ENCODE results near the gene ADGRA3.

Gene ADGRA3

DNA sequence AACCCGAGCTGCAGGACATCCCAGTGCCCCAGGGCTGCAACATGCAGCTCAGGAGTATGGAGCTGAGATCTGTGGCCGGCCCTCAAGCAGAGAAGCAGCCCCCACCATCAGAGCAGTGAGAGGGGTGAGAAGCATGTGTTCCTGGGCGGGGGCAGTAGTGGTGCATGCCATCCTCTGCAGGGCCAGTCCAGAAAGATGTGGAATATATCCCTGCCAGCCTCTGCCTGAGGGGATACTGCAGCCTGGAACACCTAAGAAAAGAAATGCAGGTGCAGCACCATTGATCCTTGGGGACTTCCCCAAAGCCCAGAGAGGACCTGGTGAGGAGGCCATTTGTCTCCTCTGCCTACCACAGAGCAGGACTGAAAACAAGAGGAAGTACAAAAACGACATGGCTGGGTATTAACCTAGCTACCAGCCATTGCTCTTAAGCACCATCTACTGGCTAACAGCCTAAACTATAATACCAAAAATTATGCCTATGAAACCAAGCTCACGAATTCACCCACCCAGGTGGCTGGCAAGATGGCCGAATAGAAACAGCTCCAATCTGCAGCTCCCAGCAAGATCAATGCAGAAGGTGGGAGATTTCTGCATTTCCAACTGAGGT is 158.8 kb downstream of the ADGRA3 start:
- DNase-seq (ENCODE audit: low read depth), result no peak

DNA sequence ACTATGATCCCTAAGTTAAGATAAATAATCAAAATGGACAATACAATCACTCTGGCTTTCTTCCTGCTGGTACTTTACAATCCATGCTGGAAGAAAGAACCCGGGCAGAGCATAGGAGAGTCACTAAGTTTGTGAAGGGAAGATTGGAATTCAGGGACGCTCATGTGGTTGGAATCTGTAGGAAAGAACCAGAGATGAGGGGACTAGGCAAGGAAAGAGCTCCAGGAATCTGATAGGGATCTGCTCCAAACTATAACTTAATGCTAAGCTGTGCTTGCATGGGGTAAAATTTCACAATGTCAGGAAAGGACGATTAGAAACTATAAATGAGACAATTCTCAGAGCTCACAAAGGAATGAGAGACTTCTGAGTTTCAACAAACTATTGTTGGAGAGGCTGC is 167.5 kb downstream of the ADGRA3 start:
- no peak for DNase-seq (ENCODE audit: low read depth)

DNA sequence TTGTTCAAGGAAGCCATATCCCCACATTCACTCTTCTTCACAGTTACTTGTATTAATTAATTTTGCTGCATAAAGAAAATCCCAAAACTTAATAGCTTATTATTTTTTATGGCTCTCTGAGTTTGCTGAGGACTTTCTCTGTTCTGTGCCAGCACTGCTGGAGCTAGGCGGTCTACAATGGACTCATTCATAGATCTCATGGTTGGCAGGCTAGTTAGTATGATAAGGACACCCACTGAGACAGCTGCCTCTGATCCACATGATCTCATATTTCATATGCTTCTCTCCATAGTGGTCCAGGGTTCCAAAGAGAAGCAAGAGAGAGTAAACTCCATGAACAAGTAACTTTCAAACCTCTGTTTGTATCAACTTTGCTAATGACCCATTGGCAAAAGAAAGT is 170.2 kb downstream of the ADGRA3 start:
- no peak for DNase-seq (ENCODE audit: low read depth)

DNA sequence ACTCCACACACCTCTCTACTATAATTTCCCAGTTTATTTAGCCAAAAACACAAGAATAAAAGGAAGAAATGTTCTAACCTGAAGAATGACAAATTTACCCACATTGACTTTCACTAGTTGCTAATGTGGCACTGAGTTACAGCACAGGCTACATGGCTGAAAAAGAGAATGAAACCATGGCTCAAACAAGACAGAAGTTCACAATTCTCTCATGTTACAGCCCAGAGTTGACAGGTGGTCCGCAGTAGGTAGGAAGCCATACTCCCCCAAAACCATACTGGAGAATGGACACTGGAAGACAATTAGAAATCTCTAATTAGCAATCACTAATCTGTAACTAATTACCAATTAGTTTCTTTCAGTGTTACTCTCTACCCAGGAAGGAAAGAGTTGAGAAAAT is 170.8 kb downstream of the ADGRA3 start:
- no peak for DNase-seq (ENCODE audit: low read depth)

DNA sequence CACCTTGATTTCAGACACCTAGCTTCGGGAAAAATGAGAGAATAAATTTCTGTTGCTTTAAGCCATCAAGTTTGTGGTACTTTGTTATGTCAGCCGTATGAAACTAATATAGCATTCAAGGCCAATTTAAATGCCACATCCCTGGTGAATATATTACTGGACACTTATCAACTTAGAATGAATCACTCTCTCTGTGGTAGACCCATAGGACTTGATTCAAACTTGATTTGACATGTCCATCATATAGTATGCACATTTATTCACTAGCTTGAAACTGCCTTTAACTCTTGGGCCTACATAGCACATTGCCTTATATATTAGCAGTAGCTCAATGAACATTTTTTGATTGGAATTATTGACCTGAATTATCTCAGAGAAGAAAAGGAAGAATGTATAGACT is 172.3 kb downstream of the ADGRA3 start:
- no peak for DNase-seq (ENCODE audit: low read depth)

DNA sequence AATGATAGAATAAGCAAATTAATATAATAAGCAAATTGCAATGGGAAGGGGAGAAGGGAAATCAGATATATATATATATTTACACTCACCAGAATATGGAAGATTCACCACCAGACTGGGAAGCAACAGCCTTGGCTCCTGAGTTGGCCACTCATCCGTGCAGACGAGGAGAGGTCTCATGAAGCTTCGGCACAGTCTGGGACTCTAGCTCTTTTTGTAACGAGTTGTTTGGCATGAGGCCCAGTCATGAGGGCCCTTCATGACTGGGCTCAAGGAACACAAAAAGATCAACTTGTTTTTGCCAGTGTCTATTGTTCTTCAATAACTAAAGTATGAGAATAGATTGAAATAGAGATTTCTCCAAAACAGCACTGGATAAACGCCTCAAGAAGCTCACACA is 176.4 kb downstream of the ADGRA3 start:
- no peak for DNase-seq (ENCODE audit: low read depth)

DNA sequence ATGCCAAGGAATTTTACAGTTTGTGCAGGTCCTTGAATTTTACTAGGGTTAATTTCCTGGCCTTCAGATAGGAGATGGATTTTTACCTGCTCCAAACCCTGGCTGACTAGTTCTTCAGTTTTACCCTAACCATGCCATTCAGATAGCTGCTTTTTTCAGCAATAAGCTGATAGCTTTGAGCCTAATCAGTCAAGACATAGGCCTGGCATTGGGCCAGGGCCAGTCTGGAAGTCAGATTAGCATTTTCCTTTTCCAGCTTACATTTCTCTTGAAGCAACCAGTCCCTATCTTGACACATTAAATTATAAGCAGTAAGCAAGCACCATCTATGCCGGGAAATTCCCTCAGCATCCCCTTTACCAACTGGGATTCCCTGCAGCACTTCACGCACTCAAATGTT is 177.1 kb downstream of the ADGRA3 start:
- DNase-seq (ENCODE audit: low read depth), result no peak

All from activated T-helper 1 cell treated with Interleukin-2 at 50 U/mL for 16 hours (primary cell).